ENCODE measurements around the gene ZNF154.
"Not testable (repeated sequence)": the region's sequence is repeated elsewhere in the genome, so short reads cannot be mapped to it uniquely, and the experiment has no call there.

The ZNF154 gene

DNA sequence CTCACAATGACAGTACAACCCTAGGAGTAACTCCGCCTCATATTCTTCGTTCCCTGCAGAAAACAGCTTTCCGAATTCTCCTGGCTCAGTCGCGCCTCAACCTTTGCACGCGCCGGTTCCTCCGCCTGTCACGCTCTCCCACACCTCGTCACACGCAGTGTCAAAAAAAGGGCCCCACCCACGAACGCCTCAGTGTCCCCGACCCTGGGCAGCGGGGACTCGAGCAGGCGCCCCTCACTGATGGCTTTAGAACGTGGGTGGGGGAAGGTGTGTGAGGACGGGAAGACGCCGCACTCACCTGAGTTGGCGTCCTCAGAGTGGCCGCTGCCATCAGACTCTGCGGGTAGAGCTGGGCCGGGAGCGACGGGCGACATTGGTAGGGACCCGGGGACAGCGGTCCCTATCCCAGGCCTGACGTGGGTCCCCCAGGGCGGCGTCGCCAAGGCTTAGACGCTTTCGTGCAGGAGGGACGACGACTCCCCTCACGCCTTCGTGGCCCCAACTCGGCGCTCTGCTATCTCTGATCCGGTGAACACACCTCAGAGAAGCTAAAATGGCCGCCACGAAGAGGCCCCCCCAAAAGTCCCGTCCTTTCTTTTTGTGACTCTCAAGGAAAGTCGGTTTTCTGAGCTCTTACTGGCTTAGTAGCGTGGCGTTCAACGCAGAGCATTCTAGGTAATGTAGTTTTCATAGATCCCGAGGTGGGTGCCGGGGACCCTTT is at the start of gene ZNF154:
TSS of gene ZNF154 (minus strand) at position 564 of the 721 bp plus-strand sequence. CDS start at position 331, 233 bp downstream.
- peak; percentile 83 for FAIRE-seq

- FAIRE-seq, result no peak
Observed at GRCh38 chr19:57757941-57758340, 48.9 kb upstream of the ZNF154 start.

DNA sequence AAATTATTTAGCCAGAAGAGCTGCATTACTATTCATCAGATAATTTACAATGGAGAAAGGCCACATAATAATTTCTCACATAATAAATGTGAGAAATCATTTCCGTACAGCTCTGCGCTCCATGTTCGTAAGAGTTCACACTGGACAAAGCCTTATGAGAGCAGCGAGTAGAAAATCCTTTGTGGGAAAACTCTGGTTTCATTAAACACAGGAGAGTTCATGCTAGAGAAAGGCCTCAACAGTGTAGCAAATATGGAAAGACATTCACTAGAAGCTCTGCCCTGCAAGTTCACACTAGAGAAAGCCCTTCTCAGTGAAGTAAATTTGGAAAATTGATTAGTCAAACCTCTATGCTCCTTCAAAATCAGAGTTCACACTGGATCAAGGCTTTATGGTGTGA is 46.0 kb upstream of the ZNF154 start:
- FAIRE-seq, result no peak

DNA sequence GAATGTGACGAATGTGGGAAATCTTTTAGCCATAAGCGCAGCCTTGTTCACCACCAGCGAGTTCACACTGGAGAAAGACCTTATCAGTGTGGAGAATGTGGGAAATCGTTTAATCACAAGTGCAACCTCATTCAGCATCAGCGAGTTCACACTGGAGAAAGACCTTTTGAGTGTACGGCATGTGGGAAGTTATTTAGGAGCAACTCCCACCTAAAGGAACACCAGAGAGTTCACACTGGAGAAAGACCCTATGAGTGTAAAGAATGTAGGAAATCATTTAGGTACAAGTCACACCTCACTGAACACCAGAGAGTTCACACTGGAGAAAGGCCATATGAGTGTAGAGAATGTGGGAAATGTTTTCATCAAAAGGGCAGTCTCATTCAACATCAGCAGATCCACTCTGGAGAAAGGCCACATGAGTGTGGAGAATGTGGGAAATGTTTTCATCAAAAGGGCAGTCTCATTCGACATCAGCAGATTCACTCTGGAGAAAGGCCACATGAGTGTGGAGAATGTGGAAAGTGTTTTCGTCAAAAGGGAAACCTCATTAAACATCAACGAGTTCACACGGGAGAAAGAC is 45.2 kb upstream of the ZNF154 start:
- no peak for FAIRE-seq

DNA sequence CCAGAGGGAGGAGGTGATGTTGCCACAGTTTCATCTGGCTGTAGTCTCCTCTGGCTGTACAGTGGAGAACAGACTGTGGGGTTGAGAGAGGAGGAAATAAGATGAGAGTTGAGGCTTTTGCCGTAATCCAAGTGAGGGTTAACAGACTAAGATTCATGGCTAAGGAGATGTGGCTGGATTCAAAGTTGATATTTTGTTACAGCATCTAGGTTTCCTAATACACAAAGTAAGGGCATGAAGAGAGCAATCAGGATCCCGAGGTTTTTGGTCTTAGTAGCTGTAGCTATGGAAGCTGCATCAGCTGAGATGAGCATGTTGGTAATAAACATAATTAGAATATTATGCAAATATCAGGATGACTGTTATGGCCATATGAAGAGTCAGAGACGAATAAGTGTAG is 39.0 kb upstream of the ZNF154 start:
- no peak for FAIRE-seq

GRCh38 chr19:57747472-57747807 is 38.4 kb upstream of the ZNF154 start:
- no peak for FAIRE-seq

DNA sequence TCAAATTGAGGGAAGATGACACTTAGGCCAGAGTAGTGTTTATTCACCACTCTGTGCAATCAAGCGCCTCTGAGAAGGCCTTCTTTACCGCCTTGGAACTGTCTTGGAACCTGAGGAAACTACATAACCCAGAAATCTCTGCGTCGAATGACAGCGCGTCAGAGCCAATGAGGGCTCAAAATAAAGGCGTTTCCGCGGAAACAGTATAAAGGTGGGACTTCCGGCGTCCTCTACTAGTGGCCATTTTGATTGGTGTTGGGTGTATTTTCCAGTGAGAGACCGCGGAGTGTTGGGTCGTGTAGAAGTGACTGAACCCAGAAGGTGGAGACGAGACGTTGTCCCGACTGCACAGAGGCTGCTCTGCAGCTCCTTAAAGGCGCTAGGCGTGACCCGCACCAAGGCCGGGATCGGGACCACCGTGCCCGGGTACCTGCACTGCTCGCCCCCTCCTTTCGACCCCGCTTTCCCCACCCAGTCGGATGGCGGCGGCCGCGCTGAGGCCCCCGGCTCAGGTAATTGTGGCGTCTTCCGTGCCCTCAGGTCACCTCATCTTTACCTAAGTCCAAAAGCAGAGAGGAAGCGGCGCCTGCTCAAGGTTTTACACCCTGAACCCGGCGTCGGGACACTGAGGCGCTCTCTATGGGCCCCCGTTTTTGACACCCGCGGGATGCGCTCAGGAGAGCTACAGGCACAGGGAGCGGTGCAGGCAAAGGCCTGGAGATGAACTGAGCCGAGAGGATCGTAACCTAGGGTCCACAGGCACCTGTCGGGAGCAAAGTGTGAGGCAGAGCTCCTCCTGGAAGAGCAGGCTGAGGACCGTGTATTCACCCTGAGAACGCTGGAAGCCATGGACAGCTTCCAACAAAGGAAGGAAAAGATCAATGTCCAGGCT is 37.8 kb upstream of the ZNF154 start, which contains the start of gene ZNF776:
TSS of gene ZNF776 (plus strand) at position 236 of the 892 bp plus-strand sequence. CDS start at position 480, 244 bp downstream.
- FAIRE-seq, result peak; percentile 98

- FAIRE-seq, result not testable (repeated sequence)
Observed at GRCh38 chr19:57738770-57739169, 29.8 kb upstream of the ZNF154 start.

DNA sequence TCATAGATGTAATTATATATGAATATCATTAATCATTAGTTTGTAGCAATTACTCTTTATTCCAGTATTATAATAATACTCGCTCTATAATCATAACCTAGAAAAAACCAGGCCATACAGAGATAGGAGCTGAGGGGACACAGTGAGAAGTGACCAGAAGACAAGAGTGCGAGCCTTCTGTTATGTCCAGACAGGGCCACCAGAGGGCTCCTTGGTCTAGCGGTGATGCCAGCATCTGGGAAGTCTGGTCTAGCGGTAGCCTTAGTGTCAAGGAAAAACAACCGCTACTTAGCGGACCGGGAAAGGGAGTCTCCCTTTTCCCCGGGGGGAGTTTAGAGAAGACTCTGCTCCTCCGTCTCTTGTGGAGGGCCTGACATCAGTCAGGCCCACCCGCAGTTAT is 29.3 kb upstream of the ZNF154 start:
- FAIRE-seq, result not testable (repeated sequence)

- FAIRE-seq, result no peak
Observed at GRCh38 chr19:57720878-57721277, 11.9 kb upstream of the ZNF154 start.

DNA sequence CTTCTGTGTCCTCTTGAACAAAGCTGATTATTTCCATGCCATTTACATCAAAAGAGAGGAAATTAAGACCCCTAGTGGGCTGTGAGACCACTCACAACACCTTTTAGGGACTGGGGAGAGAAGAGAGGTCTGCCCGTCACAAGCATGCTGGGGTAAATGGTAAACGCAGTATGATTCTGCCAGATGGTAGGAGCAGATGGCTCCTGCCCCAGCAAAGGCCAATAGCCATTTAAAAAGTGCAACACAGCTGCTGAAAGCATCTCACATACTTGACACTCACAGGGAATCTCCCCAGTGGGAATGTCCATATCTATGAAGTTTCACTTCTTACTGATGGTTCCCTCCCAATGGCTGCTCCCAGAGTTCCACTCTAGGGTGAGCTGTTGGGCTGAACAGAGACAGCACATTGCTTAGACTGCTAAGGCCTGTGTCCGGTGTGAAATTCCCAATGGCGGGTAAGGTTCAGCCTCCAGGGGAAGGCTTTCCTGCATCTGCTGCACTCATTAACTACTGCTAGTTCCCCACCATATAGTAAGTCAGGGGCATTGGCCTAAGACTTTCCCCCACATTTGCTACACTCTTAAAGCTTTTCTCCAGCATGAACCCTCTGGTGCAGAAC is 11.0 kb upstream of the ZNF154 start:
- FAIRE-seq, result no peak

DNA sequence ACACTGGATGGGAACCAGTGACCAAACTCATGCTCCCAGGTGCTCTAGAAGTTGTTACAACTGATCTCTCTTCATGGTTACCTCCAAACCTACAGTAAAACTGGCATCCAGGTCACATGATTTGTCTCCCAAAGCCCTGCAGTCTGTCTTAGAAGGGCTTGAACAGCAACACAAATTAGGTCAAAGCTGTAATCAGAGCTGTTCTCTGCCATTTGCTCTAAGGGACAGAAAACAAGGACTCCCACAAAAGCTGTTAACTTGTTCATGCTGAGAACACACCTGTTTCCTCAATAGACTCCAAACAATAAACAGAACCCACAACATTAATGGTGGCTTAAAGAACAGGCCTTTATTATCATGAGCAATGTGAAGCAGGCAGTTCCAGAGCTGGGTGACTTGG is 10.4 kb upstream of the ZNF154 start:
- no peak for FAIRE-seq

DNA sequence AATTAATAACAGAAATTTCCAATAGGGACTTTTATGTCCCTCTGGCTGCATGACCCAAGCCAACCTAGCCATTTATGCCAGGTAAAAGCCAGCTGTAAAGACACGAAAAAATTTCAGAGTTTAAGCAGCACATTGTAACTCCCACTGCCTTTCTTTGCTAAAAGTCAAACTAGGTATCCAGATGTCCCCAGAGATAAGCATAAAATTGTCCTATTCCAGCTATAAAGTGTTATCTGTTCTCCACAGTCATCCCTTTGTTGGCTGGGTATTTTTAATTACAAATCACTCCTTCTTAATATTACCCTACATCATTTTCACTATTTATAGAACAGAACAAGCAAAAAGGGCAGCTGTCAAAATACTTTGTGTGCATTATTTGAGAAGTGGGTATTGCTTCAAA is 3.2 kb upstream of the ZNF154 start:
- no peak for FAIRE-seq

DNA sequence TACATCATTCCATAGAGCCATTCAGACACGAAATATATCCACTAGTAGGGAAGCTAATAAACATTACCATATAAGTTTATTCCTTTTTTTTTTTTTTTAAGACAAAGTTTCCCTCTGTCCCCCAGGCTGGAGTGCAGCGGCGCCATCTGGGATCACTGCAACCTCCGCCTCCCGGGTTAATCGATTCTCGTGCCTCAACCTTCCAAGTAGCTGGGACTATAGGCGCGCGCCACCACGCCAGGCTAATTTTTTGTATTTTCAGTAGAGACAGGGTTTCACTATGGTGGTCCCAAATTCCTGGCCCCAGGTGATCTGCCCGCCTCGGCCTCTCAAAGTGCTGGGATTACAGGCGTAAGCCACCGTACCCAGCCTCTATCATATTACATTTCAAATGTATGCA is 612 bp upstream of the ZNF154 start:
- no peak for FAIRE-seq

- FAIRE-seq, result no peak
Observed at GRCh38 chr19:57706346-57706745, 2.7 kb downstream of the ZNF154 start.

DNA sequence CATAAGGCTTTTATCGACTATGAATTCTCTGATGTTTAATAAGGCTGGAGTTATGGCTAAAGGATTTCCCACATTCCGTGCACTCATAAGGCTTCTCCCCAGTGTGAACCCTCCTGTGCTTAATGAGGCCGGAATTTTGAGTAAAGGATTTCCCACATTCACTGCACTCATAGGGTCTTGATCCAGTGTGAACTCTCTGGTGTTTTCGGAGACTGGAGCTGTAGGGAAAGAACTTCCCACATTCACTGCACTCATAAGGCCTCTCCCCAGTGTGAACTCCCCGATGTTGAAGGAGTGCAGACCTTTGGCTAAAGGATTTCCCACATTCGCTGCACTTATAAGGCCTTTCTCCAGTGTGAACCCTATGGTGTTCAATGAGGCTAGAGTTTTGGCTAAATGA is 7.4 kb downstream of the ZNF154 start:
- no peak for FAIRE-seq

GRCh38 chr19:57689750-57690149 is 19.3 kb downstream of the ZNF154 start:
- no peak for FAIRE-seq

- no peak for FAIRE-seq
Observed at GRCh38 chr19:57688011-57688763, 20.8 kb downstream of the ZNF154 start.

DNA sequence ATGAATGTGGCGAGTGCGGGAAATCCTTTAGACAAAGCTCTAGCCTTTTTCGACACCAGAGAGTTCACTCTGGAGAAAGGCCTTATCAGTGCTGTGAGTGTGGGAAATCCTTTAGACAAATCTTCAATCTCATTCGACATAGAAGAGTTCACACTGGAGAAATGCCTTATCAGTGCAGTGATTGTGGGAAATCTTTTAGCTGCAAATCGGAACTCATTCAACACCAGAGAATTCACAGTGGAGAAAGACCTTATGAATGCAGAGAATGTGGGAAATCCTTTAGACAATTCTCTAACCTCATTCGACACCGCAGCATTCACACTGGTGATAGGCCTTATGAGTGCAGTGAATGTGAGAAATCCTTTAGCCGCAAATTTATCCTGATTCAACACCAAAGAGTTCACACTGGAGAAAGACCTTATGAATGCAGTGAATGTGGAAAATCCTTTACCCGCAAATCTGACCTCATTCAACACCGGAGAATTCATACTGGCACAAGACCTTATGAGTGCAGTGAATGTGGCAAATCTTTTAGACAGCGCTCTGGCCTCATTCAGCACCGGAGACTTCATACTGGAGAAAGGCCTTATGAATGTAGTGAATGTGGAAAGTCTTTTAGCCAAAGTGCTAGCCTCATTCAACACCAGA is 21.5 kb downstream of the ZNF154 start:
- FAIRE-seq, result no peak

DNA sequence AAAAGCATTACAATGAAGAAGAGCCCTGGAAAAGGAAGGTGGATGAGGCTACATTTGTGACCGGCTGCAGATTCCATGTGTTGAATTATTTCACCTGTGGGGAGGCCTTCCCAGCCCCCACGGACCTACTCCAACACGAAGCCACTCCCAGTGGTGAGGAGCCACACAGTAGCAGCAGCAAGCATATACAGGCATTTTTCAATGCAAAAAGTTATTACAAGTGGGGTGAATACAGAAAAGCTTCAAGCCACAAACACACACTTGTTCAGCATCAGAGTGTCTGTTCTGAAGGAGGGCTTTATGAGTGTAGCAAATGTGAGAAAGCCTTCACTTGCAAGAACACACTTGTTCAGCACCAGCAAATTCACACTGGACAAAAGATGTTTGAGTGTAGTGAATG is 22.3 kb downstream of the ZNF154 start:
- FAIRE-seq, result no peak

- no peak for FAIRE-seq
Observed at GRCh38 chr19:57682226-57682766, 26.7 kb downstream of the ZNF154 start.

DNA sequence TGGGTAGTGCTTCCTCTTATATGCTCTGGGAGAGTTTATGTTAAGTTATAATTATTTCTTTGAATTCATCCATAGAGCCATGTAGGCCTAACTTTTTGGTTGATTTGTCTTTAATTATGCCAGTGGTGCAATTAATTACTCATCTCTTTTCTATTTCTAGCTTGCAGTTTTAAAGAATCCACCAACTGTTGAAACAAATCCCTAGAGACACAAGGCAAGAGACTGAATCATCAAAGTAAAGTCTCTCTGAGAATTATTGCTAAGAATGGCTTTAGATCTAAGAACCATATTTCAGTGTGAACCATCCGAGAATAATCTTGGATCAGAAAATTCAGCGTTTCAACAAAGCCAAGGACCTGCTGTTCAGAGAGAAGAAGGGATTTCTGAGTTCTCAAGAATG is 33.1 kb downstream of the ZNF154 start:
- no peak for FAIRE-seq

Data from A204.1 (cell line).